Effector CD4-positive, alpha-beta T cell (primary cell): Measurements from ENCODE around the gene EPS8L3.
"Not testable (repeated sequence)": the region's sequence is repeated elsewhere in the genome, so short reads cannot be mapped to it uniquely, and the experiment has no call there.

Experiments used
- DNase-seq: peaks from one replicate; pipeline ENCODE4 v3.0.0-alpha.2; 2020

EPS8L3 gene

GRCh38 chr1:109762821-109763645 lies 690 bp downstream of the EPS8L3 start:
- no peak for DNase-seq

GRCh38 chr1:109762039-109762585 lies 1.6 kb downstream of the EPS8L3 start:
- DNase-seq: no peak

- DNase-seq: no peak
These were observed 2.3 kb downstream of the EPS8L3 start for GRCh38 chr1:109761227-109762038.

- DNase-seq: no peak
These were observed 3.0 kb downstream of the EPS8L3 start for GRCh38 chr1:109760581-109761226.

DNA sequence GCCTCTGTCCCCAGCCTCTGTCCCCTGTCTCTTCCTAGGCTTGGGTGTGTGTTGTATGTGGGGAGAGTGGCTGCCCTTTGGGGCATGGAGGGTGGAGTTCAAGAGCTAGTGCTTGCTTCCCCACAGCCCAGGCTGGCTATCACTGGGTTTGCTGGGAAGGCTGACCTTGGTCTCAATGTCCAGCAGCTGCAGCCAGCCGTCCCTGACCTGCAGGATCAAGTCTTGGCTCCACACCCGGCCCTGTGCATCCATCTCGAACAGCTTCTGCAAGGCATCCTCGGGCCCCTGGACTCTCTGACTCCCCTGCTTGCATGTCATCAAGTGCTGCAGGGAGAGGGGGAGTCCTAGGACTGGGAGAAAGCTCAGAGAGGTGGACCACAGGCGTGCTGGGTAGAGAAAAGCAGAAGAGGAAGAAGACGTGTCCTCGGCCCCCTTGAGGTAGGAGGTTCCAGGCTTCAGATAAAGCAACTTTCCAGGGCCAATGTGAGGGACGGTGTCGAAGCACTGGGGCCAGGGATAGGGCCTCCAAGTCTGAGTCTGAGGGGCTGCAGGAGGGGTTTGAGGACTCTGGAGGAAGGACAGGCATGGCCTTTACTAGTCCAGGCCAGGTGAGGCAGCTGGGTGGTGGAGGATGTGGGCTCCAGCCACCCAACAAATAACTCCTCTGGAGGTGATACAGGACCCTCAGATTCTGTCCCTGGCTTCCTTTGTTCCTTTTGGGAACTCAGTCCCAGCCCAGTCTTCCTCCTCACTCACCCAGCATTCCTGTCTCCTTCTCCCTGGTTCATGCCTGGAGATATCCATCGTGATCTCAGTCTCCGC lies 4.0 kb downstream of the EPS8L3 start:
- no peak for DNase-seq

DNA sequence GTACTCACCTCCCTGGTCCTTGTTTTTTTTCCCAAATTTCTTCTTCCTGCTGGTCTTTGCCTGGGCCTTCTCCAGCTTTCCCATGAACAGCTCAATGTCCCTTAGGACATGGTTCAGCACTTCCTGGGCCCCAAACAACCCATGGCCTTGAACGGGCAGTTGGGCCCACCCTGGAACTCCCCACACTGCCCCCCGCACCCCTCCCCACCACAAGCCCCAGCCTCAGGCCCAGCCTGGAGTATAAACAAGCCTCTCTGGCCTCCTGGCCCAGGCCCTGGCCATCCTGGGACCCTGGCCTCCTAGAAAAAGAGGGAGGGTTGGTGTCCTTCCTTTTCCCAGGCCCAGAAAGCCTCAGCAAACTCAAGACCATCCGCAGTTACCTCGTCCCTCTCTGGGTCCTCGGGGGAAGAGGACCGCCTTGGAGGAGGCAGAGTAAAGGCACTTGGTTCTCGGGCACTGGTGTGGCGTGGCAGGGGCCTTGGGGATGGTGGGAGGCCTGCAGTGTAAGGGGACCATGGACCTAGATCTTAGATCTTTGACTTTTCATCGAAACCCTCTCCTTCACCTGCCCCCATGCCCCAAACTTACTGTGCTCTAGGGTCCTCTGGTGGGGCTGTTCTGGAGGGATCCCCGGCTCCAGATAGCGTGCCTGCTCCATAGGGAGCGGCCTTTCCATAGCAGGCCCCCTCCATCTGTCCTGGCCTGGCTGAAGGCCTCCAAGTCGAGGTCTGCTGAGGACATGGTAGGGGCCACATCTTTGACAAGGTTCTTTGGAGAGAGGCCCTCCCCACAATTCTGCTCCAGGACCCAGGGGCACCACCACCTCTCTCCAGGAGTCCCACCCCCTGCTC lies 5.6 kb downstream of the EPS8L3 start:
- no peak for DNase-seq

GRCh38 chr1:109756848-109757521 lies 6.7 kb downstream of the EPS8L3 start:
- no peak for DNase-seq

DNA sequence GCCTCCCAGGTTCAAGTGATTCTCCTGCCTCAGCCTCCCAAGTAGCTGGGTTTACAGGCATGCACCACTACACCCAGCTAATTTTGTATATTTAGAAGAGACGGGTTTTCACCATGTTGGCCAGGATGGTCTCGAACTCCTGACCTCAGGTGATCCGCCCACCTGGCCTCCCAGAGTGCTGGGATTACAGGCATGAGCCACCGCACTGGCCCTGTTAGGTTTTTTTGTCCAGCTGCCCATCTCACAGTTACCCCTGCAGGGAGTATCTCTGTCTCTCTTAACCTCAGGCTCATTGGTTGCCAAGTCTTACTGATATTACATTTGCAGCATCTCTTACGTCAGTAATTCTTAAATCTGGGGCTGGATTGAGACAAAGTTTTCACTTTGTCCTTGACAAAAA lies 7.4 kb downstream of the EPS8L3 start:
- not testable (repeated sequence) for DNase-seq

- DNase-seq: no peak
These were observed 9.0 kb downstream of the EPS8L3 start for GRCh38 chr1:109754738-109755137.

- no peak for DNase-seq
These were observed 12.0 kb downstream of the EPS8L3 start for GRCh38 chr1:109751531-109752260.

- no peak for DNase-seq
These were observed 12.8 kb downstream of the EPS8L3 start for GRCh38 chr1:109750920-109751319.

GRCh38 chr1:109750241-109750882 lies 13.4 kb downstream of the EPS8L3 start:
- DNase-seq: no peak

DNA sequence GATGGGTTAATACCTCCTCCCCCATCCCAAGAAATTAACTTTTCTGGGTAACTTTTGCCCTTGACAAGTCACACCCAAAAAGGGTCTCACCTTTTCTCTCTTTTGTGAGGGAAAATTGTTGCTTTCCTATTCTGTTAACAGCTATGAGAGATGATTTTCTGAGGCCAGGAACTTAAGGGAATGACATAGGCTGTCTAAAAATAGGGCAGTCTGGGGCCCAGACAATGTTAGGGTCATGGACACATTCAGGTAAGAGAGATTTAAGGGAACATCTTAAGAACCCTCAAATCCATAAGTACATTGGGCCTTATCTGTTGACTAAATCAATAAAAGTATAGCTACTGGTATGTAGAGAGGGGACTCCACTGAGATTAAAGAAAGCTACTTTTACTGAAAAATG lies 14.5 kb downstream of the EPS8L3 start:
- DNase-seq: no peak

DNA sequence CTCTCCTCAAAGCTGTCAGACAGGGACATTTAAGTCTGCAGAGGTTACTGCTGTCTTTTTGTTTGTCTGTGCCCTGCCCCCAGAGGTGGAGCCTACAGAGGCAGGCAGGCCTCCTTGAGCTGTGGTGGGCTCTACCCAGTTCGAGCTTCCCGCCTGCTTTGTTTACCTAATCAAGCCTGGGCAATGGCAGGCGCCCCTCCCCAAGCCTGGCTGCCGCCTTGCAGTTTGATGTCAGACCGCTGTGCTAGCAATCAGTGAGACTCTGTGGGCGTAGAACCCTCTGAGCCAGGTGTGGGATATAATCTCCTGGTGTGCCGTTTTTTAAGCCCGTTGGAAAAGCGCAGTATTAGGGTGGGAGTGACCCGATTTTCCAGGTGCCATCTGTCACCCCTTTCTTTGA lies 15.4 kb downstream of the EPS8L3 start:
- DNase-seq: not testable (repeated sequence)

- no peak for DNase-seq
These were observed 22.9 kb downstream of the EPS8L3 start, which contains the start of gene GSTM3 for GRCh38 chr1:109740615-109741373. GSTM3 (minus strand) TSS chr1:109741038; CDS start chr1:109740287, 751 bp downstream.

DNA sequence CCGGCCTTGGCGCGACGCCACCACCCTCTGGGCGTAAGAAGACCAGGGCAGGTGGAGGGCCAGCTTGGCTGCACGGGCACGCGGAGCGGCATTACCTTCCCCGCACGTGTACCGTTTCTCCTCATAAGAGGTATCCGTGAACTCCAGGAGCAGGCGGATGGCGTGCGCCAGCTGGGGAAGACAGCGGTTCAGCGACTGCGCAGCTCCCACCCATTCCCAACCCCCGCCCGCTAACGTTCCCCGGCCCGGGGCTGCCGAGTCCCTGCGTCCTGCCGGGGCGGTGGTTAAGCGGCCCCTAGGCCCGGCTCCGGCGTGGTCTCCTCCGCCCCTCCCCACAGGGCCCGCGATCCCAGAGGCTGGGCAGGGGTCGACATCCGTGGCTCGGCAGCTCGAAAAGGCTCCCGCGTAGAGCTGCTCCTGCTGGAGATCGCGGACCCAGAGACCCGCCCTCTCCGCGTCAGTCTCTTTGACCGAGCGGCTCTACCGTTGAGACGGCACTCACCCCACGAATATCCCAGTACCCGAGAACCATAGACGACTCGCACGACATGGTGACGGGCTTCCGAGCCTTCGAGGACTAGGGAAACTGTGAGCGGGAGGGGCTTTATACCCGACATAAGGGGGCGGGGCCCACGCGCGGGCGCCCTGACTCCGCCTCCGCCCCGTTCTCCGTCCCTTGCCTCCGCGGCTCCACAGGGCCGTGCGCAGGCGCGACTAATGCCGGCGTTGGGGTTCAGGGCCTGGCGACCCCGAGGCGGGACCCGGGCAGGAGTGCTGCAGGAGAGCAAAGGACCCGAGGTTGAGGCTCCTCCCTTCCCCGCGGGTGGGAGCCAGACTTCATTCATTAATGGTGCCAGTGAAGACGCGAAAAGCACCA lies 23.7 kb downstream of the EPS8L3 start:
- DNase-seq: peak; percentile 81

- DNase-seq: no peak
These were observed 30.4 kb downstream of the EPS8L3 start for GRCh38 chr1:109733236-109733870.
